ENCODE results near the gene ATP10D. TPM values are rescaled to one million over a fixed set of nuclear protein-coding genes. Genes with fewer than 3 reads are reported as not detected.
A peak's percentile ranks its signal among the peaks of the same experiment; 100 is the strongest.

Gene ATP10D
- total RNA-seq, 4 donors from 2014 or later, result 13.5 to 28.2 (median 18.0) TPM

DNA sequence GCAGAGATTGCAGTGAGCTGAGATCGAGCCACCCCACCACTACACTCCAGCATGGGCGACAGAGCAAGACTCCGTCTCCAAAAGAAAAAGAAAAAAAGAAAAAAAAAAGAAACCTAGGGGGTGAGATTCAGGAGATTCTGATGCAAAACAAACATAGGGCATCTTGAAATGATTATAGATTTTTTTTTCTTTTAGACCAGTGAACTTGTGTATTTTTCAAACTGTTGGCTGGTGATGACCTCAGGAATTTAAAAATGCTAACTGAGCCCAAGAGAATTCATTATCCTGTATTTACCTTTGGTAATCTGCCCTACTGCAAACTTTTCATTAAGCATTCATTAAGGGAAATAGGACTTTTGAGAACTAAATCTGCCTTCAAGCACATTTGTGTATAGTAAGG lies 20.6 kb downstream of the ATP10D start:
- no peak for TF ChIP-seq EP300 (IDR thresholded peaks at IDR 0.05)
- no peak for TF ChIP-seq POLR2A (IDR thresholded peaks at IDR 0.05)
- TF ChIP-seq, protein P1, sequence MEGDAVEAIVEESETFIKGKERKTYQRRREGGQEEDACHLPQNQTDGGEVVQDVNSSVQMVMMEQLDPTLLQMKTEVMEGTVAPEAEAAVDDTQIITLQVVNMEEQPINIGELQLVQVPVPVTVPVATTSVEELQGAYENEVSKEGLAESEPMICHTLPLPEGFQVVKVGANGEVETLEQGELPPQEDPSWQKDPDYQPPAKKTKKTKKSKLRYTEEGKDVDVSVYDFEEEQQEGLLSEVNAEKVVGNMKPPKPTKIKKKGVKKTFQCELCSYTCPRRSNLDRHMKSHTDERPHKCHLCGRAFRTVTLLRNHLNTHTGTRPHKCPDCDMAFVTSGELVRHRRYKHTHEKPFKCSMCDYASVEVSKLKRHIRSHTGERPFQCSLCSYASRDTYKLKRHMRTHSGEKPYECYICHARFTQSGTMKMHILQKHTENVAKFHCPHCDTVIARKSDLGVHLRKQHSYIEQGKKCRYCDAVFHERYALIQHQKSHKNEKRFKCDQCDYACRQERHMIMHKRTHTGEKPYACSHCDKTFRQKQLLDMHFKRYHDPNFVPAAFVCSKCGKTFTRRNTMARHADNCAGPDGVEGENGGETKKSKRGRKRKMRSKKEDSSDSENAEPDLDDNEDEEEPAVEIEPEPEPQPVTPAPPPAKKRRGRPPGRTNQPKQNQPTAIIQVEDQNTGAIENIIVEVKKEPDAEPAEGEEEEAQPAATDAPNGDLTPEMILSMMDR (IDR thresholded peaks at IDR 0.05), result no peak
- no peaks in the 10 kb centered on the region for H3K27me3 ChIP-seq
- H3K27ac ChIP-seq, result no peak overlapping the region
- DNase-seq (ENCODE audit: low spot score in 2 of 2), result no peak
- H3K4me3 ChIP-seq, result no peak overlapping the region
- peaks cover 0 to 4% (median 0%) of the 10 kb centered on the region in 3 donors for H3K36me3 ChIP-seq
- peaks cover 0 to 18% (median 3%) of the 10 kb centered on the region in 4 donors for H3K4me1 ChIP-seq
- WGBS, 2 donors, result 61 to 70% methylated on average over 3 of the region's 3 CpGs
- no peaks in the 10 kb centered on the region for H3K9me3 ChIP-seq

DNA sequence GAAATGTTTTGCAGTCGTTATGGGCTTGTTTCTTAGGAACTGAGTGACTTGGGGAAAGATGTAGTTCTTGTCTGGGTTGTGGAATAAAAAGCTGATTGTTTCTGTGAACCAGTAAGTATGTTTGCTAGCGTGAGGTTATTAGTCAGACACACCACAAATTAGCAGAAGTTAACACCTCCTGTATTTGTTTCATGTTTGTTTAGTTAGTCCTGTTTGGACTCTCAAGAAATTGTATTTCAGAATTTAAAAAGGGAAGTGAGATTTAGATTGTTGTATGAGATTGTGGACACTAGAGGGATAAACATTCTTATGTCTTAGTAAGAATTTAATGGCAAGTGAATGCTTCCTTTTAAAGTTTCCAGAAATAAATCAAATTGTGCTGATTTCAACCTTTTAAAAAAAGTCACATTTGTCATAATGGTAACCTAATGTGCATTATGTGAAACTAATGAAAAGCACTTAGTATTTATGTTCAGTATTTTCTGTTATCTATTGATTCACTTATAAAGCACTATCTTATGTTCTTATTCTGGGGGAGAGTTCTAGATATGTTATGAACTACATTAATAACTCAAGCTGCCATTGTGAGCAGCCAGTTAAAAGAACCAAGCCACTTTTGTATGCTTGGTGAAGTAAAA lies 25.6 kb downstream of the ATP10D start:
- no peak overlapping the region for H3K4me3 ChIP-seq
- H3K36me3 ChIP-seq, result peaks cover 0 to 32% (median 0%) of the 10 kb centered on the region in 3 donors
- H3K27ac ChIP-seq, result peak overlapping the region in 3 of 4 donors; percentile 32 to 76 (median 75)
- no peaks in the 10 kb centered on the region for H3K9me3 ChIP-seq
- 16 to 27% methylated on average over 2 of the region's 2 CpGs for WGBS, 2 donors
- peaks cover 0 to 30% (median 3%) of the 10 kb centered on the region in 4 donors for H3K4me1 ChIP-seq
- TF ChIP-seq, protein P1 (IDR thresholded peaks at IDR 0.05), result peak in 3 of 5 experiments; percentile 13 to 31 (median 15)
- no peak for TF ChIP-seq EP300 (IDR thresholded peaks at IDR 0.05)
- DNase-seq (ENCODE audit: low spot score in 2 of 2), result no peak
- H3K27me3 ChIP-seq, result no peaks in the 10 kb centered on the region

GRCh38 chr4:47513461-47513860 lies 28.4 kb downstream of the ATP10D start:
- Histone ChIP-seq H3K27ac (no peak overlapping the region), H3K4me1 (peaks cover 0 to 23% (median 3%) of the 10 kb centered on the region in 4 donors), H3K36me3 (peaks cover 0 to 42% (median 0%) of the 10 kb centered on the region in 3 donors), H3K27me3 (no peaks in the 10 kb centered on the region), H3K9me3 (no peaks in the 10 kb centered on the region), H3K4me3 (no peak overlapping the region)
- no peak for DNase-seq (ENCODE audit: low spot score in 2 of 2)
- TF ChIP-seq POLR2A (IDR thresholded peaks at IDR 0.05) (no peak), EP300 (IDR thresholded peaks at IDR 0.05) (no peak)
- TF ChIP-seq, protein P1 (IDR thresholded peaks at IDR 0.05), result no peak
- WGBS, 2 donors, result 88 to 92% methylated on average over 1 of the region's 1 CpG

DNA sequence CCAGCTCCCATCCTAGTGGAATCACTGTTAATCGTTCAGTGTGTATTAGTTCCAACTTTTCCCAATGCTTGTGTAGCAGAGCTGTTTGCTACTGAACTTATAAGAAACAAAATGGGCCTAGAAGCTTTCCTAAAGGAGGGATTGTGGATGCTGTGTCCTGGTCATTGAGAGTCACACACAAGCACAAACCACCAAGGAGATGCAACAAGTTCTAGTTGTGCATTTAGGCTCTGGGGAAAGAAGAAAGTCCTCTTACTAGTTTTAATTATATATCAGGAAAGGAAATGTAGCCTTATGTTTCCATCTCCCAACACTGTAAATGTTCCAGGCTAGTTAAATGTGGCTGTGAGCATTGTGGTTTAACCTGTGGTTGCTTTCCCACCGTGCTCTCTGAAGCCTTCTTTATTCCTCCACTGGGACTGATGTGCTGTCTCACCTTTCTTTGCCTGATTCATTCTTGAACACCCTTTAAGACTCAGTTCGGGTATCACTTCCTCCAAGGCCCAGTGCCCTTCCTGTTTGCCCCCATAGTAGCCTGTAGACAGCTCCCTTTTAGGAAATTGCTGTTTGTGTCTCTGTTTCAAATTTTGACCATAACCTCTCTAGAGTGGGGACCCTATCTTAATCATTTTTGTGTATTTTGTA lies 34.3 kb downstream of the ATP10D start:
- 58 to 68% methylated on average over 3 of the region's 3 CpGs for WGBS, 2 donors
- Histone ChIP-seq H3K4me1 (no peaks in the 10 kb centered on the region), H3K4me3 (no peak overlapping the region), H3K9me3 (no peaks in the 10 kb centered on the region), H3K27me3 (no peaks in the 10 kb centered on the region), H3K27ac (no peak overlapping the region), H3K36me3 (peaks cover 0 to 54% (median 0%) of the 10 kb centered on the region in 3 donors)
- DNase-seq (ENCODE audit: low spot score in 2 of 2), result no peak
- TF ChIP-seq, protein P1 (IDR thresholded peaks at IDR 0.05), result no peak
- TF ChIP-seq EP300 (IDR thresholded peaks at IDR 0.05), result no peak

- Histone ChIP-seq H3K9me3 (peaks cover 0 to 13% (median 1%) of the 10 kb centered on the region in 4 donors), H3K27ac (peak overlapping the region in 2 of 4 donors; percentile 76 to 78), H3K36me3 (peaks cover 0 to 66% (median 0%) of the 10 kb centered on the region in 3 donors), H3K27me3 (no peaks in the 10 kb centered on the region), H3K4me1 (peaks cover 0 to 11% (median 0%) of the 10 kb centered on the region in 4 donors), H3K4me3 (no peak overlapping the region)
- 54 to 57% methylated on average over 5 of the region's 5 CpGs for WGBS, 2 donors
- peak in 1 of 2 donors; percentile 60 for TF ChIP-seq EP300 (IDR thresholded peaks at IDR 0.05)
- TF ChIP-seq POLR2A (IDR thresholded peaks at IDR 0.05), result no peak
- DNase-seq (ENCODE audit: low spot score in 2 of 2), result peak in 1 of 2 donors; percentile 49
Measured at GRCh38 chr4:47525154-47525819, 40.2 kb downstream of the ATP10D start.

Measured in tibial nerve (tissue), 4 donors.